IMR-90 (cell line): ENCODE results near the gene FCMR. TPM values are rescaled to one million over a fixed set of nuclear protein-coding genes. Genes with fewer than 3 reads are reported as not detected.
A peak's percentile ranks its signal among the peaks of the same experiment; 100 is the strongest.

Experiments used
- ATAC-seq: fragments of 200-7000 bp; cut with Tn5 transposase; 2 replicates; pipeline ENCODE4 v1.9.1; 2020; ENCODE audit warnings: low read depth, mild to moderate bottlenecking, moderate library complexity
- BruUV-seq: library from RNA; stranded (reverse); fragments of 400-500 nt; replicated peaks from 2 replicates; lab custom pipeline; 2021; lab: Mats Ljungman, UMichigan
- CTCF ChIA-PET: fragments of 300-600 bp; formaldehyde crosslinking; extraction: SDS; loops from one replicate; lab custom pipeline; 2021; ENCODE audit warnings: antibody characterized with exemption; lab: Yijun Ruan, JAX
- POLR2A ChIA-PET: fragments of 300-600 bp; sonication (Branson Sonifier 250); formaldehyde crosslinking; loops from one replicate; lab custom pipeline; 2022; ENCODE audit warnings: antibody characterized with exemption; ENCODE audit not compliant: unreplicated experiment; lab: Charles Lee
- DNase-seq: peaks from one replicate; pipeline ENCODE4 v3.0.0; 2013
- H2AFZ ChIP-seq: replicated peaks from 2 replicates; pipeline ENCODE3; 2013; ENCODE audit warnings: low read length, mild to moderate bottlenecking; ENCODE audit not compliant: poor library complexity
- H2AK5ac ChIP-seq: 2 replicates; pipeline ENCODE4 v1.6.1; 2013; ENCODE audit warnings: low read depth, low read length, inconsistent platforms
- H2AK9ac ChIP-seq: replicated peaks from 2 replicates; pipeline ENCODE3; 2013; ENCODE audit warnings: mild to moderate bottlenecking, low read depth, low read length, moderate library complexity; ENCODE audit not compliant: poor library complexity
- H2BK120ac ChIP-seq: 2 replicates; pipeline ENCODE4 v1.6.1; 2013; ENCODE audit warnings: low read depth, low read length, inconsistent platforms
- H2BK15ac ChIP-seq: 3 replicates; pipeline ENCODE4 v1.6.1; 2013; ENCODE audit warnings: low read depth, low read length, inconsistent platforms
- H2BK20ac ChIP-seq: 2 replicates; pipeline ENCODE4 v1.6.1; 2013; ENCODE audit warnings: low read depth, mild to moderate bottlenecking, inconsistent platforms, low read length, moderate library complexity
- H2BK5ac ChIP-seq: 2 replicates; pipeline ENCODE4 v1.6.1; 2013; ENCODE audit warnings: mild to moderate bottlenecking, low read depth, low read length, inconsistent platforms; ENCODE audit not compliant: poor library complexity, severe bottlenecking
- H3K14ac ChIP-seq: replicated peaks from 2 replicates; pipeline ENCODE4 v1.6.1; 2013; ENCODE audit warnings: low read depth, low read length, inconsistent platforms
- H3K18ac ChIP-seq: 2 replicates; pipeline ENCODE4 v1.6.1; 2013; ENCODE audit warnings: low read depth, low read length, control low read depth
- H3K23ac ChIP-seq: 2 replicates; pipeline ENCODE4 v1.6.1; 2013; ENCODE audit warnings: low read depth, low read length, inconsistent platforms
- H3K27ac ChIP-seq: 2 replicates; pipeline ENCODE4 v1.5.1; 2013; ENCODE audit warnings: mild to moderate bottlenecking, control low read depth, low read length; ENCODE audit not compliant: insufficient read depth
- H3K27me3 ChIP-seq: 2 replicates; pipeline ENCODE4 v1.6.1; 2013; ENCODE audit warnings: low read length; ENCODE audit not compliant: control insufficient read depth, insufficient read depth
- H3K36me3 ChIP-seq: 2 replicates; pipeline ENCODE4 v1.6.1; 2013; ENCODE audit warnings: low read length, mixed read lengths; ENCODE audit not compliant: control insufficient read depth, insufficient read depth
- H3K4ac ChIP-seq: 2 replicates; pipeline ENCODE4 v1.6.1; 2013; ENCODE audit warnings: low read depth, low read length, inconsistent platforms
- H3K4me1 ChIP-seq: 2 replicates; pipeline ENCODE4 v1.6.1; 2013; ENCODE audit warnings: low read length, mixed read lengths; ENCODE audit not compliant: control insufficient read depth, insufficient read depth
- H3K4me2 ChIP-seq: 2 replicates; pipeline ENCODE4 v1.6.1; 2013; ENCODE audit warnings: low read depth, mild to moderate bottlenecking, control low read depth, low read length, moderate library complexity
- H3K4me3 ChIP-seq: 2 replicates; pipeline ENCODE4 v1.5.1; 2013; ENCODE audit warnings: low read depth, mild to moderate bottlenecking, control low read depth, low read length, moderate library complexity; ENCODE audit not compliant: insufficient read depth
- H3K56ac ChIP-seq: 2 replicates; pipeline ENCODE4 v1.6.1; 2013; ENCODE audit warnings: low read length, inconsistent platforms; ENCODE audit not compliant: insufficient read depth; ENCODE audit errors: extremely low read depth
- H3K79me1 ChIP-seq, 2 experiments: 2 replicates each; pipeline ENCODE4 v1.6.1; 2013; ENCODE audit warnings: low read length in 2 of 2, inconsistent platforms in 1 of 2, low read depth in 1 of 2
- H3K9ac ChIP-seq: 2 replicates; pipeline ENCODE4 v1.6.1; 2013; ENCODE audit warnings: low read depth, low read length, control low read depth
- H3K9me1 ChIP-seq: 2 replicates; pipeline ENCODE4 v1.6.1; 2013; ENCODE audit warnings: low read length, inconsistent platforms; ENCODE audit not compliant: insufficient read depth
- H3K9me3 ChIP-seq: 2 replicates; pipeline ENCODE4 v1.6.1; 2013; ENCODE audit warnings: low read length; ENCODE audit not compliant: control insufficient read depth, insufficient read depth
- H4K20me1 ChIP-seq: 2 replicates; pipeline ENCODE4 v1.6.1; 2013; ENCODE audit warnings: low read length, inconsistent platforms; ENCODE audit not compliant: insufficient read depth
- H4K5ac ChIP-seq: 2 replicates; pipeline ENCODE4 v1.6.1; 2013; ENCODE audit warnings: mild to moderate bottlenecking, low read depth, low read length, control low read depth
- H4K8ac ChIP-seq, 2 experiments: 2 replicates each; pipeline ENCODE4 v1.6.1; 2013; ENCODE audit warnings: low read depth in 2 of 2, low read length in 2 of 2, control low read depth in 1 of 2, inconsistent platforms in 1 of 2
- H4K91ac ChIP-seq: 2 replicates; pipeline ENCODE4 v1.6.1; 2013; ENCODE audit warnings: low read depth, low read length, inconsistent platforms; ENCODE audit not compliant: insufficient read depth
- CEBPB ChIP-seq: IDR thresholded peaks from 2 replicates; pipeline ENCODE4 v1.6.1; 2012; ENCODE audit warnings: low read depth, low read length, improper control_type of control experiment
- CHD1 ChIP-seq: IDR thresholded peaks from 2 replicates; pipeline ENCODE4 v1.6.1; 2012; ENCODE audit warnings: low read depth, low read length, improper control_type of control experiment
- WGBS, 2 experiments: methylation state at CpG; one replicate each; pipeline versions ENCODE4 v1.1.5 to v1.1.7; 2013; ENCODE audit warnings: missing lambda C conversion rate in 2 of 2; ENCODE audit not compliant: insufficient read length in 1 of 2; ENCODE audit errors: extremely low coverage in 2 of 2; 5-methylcytosine and 5-hydroxymethylcytosine counted together
- dilution Hi-C: fragments of 300-500 bp; cut with HindIII; formaldehyde crosslinking; loops from one replicate; pipeline ENCODE4 v1.14.3; 2018; ENCODE audit warnings: low sequenced_read_pairs; ENCODE audit not compliant: unreplicated experiment
- in situ Hi-C: fragments of 300-500 bp; cut with MboI; formaldehyde crosslinking; loops from 3 replicates; pipeline ENCODE4 v1.14.3; 2019; ENCODE audit warnings: low sequenced_read_pairs, inconsistent platforms, mixed read lengths
- intact Hi-C: fragments of 100-400 bp; cut with micrococcal nuclease; formaldehyde crosslinking; loops from 2 replicates; pipeline ENCODE4 v1.10.0; 2022
- polyA plus RNA-seq, 3 experiments: library from polyadenylated mRNA; depleted of rRNA; stranded (reverse); fragments of >200 nt; gene quantifications; 2 replicates each; pipeline ENCODE4 v1.2.3, GENCODE V29; 2012; ENCODE audit warnings: low replicate concordance in 1 of 3
- total RNA-seq: library from RNA; depleted of rRNA; stranded (reverse); fragments of >200 nt; gene quantifications from 2 replicates; pipeline ENCODE4 v1.2.3, GENCODE V29; 2012

The FCMR gene
- total and polyA plus RNA-seq, 2 of the 4 experiments (the other 2 are of a cell fraction) = 0.09 TPM; not detected in 1

- H3K56ac ChIP-seq = no peak overlapping the region
- H2BK15ac ChIP-seq = no peak overlapping the region
- no TSS peak for BruUV-seq
- peak overlapping the region; percentile 16; the same call in 1 of the 2 replicates for H3K14ac ChIP-seq
- ChIA-PET CTCF (interaction anchor here (0.6 to 1.0 kb wide), 2 partner anchors 10 to 21 kb away, joined by 4 to 6 read pairs; partner anchors contain the start of gene IL20), POLR2A (no interaction called here)
- H3K18ac ChIP-seq = peak overlapping the region; percentile 69
- H2BK5ac ChIP-seq = no peak overlapping the region
- H4K8ac ChIP-seq = peak overlapping the region in 1 of 2 experiments; percentile 4; a peak in 1 of 4 replicates
- H2BK20ac ChIP-seq = peak overlapping the region; percentile 40
- H3K23ac ChIP-seq = 0 out of 2 replicates have a peak overlapping the region, but pooled peaks have one; percentile 29
- H3K4me1 ChIP-seq = peaks cover 21% of the 10 kb centered on the region
- H2AK9ac ChIP-seq = no peak overlapping the region
- dilution Hi-C loops (no loop called here), intact Hi-C loops (no loop called here), in situ Hi-C loops (no loop called here)
- no peaks in the 10 kb centered on the region for H3K27me3 ChIP-seq
- no peak overlapping the region; the same call in 1 of the 2 replicates for H4K5ac ChIP-seq
- H3K4ac ChIP-seq = peak overlapping the region; percentile 34
- no peaks in the 10 kb centered on the region for H3K79me1 ChIP-seq
- no peak overlapping the region for H3K4me3 ChIP-seq
- H3K9me1 ChIP-seq = peaks cover 16% of the 10 kb centered on the region
- ATAC-seq (no peak), DNase-seq (no peak)
- no peak overlapping the region for H3K9ac ChIP-seq
- whole genome bisulfite sequencing, 2 experiments = no CpG with 5 or more reads among the region's 1 CpG
- H3K36me3 ChIP-seq = no peaks in the 10 kb centered on the region
- no peak overlapping the region for H2AK5ac ChIP-seq
- TF ChIP-seq CEBPB (peak; percentile 32; the same call in 1 of the 2 replicates), CHD1 (no peak)
- peak overlapping the region; percentile 72; the same call in 1 of the 2 replicates for H4K91ac ChIP-seq
- no peak overlapping the region for H3K4me2 ChIP-seq
- no peaks in the 10 kb centered on the region for H4K20me1 ChIP-seq
- 0 out of 2 replicates have a peak, but pooled peaks cover under 1% of the 10 kb centered on the region for H3K9me3 ChIP-seq
- no peak overlapping the region for H3K27ac ChIP-seq
- peak overlapping the region; percentile 21; the same call in 1 of the 2 replicates for H2BK120ac ChIP-seq
- no peak overlapping the region for H2AFZ ChIP-seq
These were observed 34.9 kb downstream of the FCMR start for GRCh38 chr1:206886831-206887230.
